Type B pancreatic cell (in vitro differentiated cells): ENCODE data around the gene DNAI1. TPM values are rescaled to one million over a fixed set of nuclear protein-coding genes. Genes with fewer than 3 reads are reported as not detected.

Experiments used
- DNase-seq: peaks from one replicate; pipeline ENCODE4 v3.0.0; 2021; ENCODE audit warnings: mixed read lengths; ENCODE audit not compliant: unreplicated experiment; ENCODE audit errors: extremely low spot score
- H3K27ac Mint-ChIP-seq: 2 replicates; pipeline ENCODE4 v1.8.0; 2021; ENCODE audit warnings: mild to moderate bottlenecking, mixed read lengths
- H3K27me3 Mint-ChIP-seq: 2 replicates; pipeline ENCODE4 v1.8.0; 2021; ENCODE audit warnings: mixed read lengths
- H3K36me3 Mint-ChIP-seq: 2 replicates; pipeline ENCODE4 v1.8.0; 2021; ENCODE audit warnings: mixed read lengths
- H3K4me1 Mint-ChIP-seq: one replicate; pipeline ENCODE4 v1.8.0; 2021; ENCODE audit warnings: mixed read lengths; ENCODE audit not compliant: unreplicated experiment
- H3K4me3 Mint-ChIP-seq: 2 replicates; pipeline ENCODE4 v1.8.0; 2021; ENCODE audit warnings: mild to moderate bottlenecking, mixed read lengths
- H3K9me3 Mint-ChIP-seq: 2 replicates; pipeline ENCODE4 v1.8.0; 2021; ENCODE audit warnings: mixed read lengths
- long read RNA-seq: library from polyadenylated mRNA; unstranded; transcript quantifications from one replicate; pipeline ENCODE4 v2.0.0, GENCODE V29; 2020
- total RNA-seq: library from RNA; stranded (reverse); gene quantifications from 2 replicates; pipeline ENCODE4 v1.2.1, GENCODE V29; 2021; ENCODE audit warnings: low replicate concordance
- TF ChIP-seq, protein P1 (sequence below): fragments of 200-600 bp; sonication (generic); conservative IDR thresholded peaks from 2 replicates; pipeline ENCODE4 v1.5.0; 2021; ENCODE audit warnings: antibody characterized with exemption, mild to moderate bottlenecking

The DNAI1 gene
- total RNA-seq = 0.69 and 4.4 TPM in 2 replicates
- long read RNA-seq, partial matches to known transcripts = 0 of 4 reads
- long read RNA-seq, other reads (novel, unspliced or antisense) = 3 of 4 reads

DNA sequence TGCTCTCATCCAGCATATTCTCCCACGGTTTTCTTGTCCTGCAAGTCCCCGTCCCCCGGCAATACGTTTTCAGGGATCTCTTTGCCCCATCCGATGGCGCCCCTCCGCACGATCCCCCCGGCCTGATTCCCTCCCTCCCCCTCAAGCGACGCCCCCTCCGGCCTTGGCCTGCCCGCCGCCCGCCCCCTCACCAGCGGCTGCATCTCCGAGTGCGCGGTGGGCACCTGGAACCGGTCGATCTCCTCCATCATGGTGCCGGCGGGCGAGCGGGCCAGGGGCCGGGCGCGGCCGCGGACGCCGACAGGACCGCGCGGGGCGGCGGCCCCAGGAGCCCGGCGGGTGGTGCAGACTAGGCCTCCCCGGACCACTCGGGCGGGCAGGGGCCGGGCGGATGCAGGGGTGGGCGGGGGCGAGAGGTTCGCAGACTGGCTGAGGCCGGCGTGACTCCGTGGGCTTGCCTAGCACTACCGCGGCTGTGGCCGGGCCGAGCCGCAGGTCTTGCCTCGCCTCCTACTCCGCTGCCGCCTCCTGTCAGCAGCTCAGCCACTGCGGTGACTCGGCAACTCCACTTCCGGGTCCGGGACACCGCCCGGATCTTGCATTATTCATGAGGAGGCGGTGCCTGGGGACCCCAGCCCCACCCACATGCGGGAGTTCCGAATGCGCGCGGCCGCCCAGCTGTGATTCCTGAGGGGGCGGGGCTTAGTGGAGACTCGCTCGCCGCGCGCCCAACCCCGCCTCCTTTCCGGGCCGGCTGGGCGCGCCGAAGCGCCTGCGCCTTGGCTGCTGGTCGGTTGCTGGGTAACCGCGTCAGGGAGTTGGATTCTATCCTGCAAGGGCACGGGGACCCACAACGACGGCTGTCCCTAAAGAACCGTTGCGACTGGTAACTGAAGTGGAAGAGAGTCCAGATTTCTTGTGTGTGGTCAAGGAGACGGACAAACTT, at the start of gene DNAI1, which contains the start of gene FAM219A:
Gene DNAI1 (plus strand): TSS at position 793 of the 946 bp plus-strand sequence. CDS start 201 bp downstream, outside the sequence.
Gene FAM219A (minus strand): TSS at position 558 of the 946 bp plus-strand sequence. CDS start 307 bp downstream, at position 251.
- Mint-ChIP-seq H3K9me3 (no peaks in the 10 kb centered on the region), H3K36me3 (no peaks in the 10 kb centered on the region), H3K27me3 (peaks cover 46% of the 10 kb centered on the region), H3K4me1 (peaks cover 19% of the 10 kb centered on the region), H3K4me3 (peak within 1 kb of the TSS; percentile 95), H3K27ac (peak within 1 kb of the TSS; percentile 87)
- TF ChIP-seq, protein P1, sequence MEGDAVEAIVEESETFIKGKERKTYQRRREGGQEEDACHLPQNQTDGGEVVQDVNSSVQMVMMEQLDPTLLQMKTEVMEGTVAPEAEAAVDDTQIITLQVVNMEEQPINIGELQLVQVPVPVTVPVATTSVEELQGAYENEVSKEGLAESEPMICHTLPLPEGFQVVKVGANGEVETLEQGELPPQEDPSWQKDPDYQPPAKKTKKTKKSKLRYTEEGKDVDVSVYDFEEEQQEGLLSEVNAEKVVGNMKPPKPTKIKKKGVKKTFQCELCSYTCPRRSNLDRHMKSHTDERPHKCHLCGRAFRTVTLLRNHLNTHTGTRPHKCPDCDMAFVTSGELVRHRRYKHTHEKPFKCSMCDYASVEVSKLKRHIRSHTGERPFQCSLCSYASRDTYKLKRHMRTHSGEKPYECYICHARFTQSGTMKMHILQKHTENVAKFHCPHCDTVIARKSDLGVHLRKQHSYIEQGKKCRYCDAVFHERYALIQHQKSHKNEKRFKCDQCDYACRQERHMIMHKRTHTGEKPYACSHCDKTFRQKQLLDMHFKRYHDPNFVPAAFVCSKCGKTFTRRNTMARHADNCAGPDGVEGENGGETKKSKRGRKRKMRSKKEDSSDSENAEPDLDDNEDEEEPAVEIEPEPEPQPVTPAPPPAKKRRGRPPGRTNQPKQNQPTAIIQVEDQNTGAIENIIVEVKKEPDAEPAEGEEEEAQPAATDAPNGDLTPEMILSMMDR = no peak
- DNase-seq = peak; percentile 99

DNA sequence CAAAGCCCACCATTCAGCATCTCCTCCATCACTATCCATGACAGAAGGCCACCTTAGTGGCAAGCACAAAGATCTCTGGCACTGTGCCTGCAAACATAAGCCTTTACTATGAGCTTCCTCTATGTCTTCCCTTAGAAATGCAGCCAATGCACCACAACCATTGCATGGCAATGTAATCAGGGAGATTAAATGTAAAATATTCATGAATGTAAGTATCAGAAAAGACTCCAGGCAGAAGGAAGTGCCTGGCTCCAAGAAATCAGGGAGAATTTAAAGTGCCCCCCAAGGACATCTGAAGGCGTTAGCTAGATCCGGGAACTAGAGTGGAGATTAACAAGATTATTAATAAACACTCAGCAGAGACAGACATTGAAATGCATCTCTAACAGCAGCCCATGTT, 49.5 kb upstream of the DNAI1 start:
- Mint-ChIP-seq H3K27ac (no peak overlapping the region), H3K27me3 (no peaks in the 10 kb centered on the region), H3K36me3 (no peaks in the 10 kb centered on the region), H3K4me1 (no peaks in the 10 kb centered on the region), H3K9me3 (no peaks in the 10 kb centered on the region), H3K4me3 (no peak overlapping the region)
- no peak for DNase-seq
- TF ChIP-seq, protein P1 = no peak

DNA sequence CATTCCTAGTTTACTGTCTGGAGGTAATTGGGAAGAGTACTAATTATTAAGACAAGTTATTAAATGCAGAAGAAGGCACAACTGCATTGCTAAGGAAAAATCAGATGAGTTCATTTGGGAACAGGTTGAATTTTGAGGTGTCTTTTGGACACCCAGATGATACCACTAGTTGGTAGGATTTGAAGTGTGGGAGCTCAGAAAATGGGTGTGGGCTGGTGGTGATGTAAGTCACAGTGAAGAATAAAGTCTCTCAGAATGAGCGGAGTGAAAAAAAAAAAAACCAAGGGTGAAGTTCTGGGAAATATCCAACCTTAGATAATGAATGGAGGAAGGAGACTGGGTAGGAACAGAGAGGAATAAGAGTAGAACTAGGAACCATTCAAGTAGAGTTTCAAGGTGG, 46.3 kb upstream of the DNAI1 start:
- no peak for DNase-seq
- Mint-ChIP-seq H3K4me3 (no peak overlapping the region), H3K27ac (no peak overlapping the region), H3K4me1 (no peaks in the 10 kb centered on the region), H3K36me3 (no peaks in the 10 kb centered on the region), H3K9me3 (no peaks in the 10 kb centered on the region), H3K27me3 (no peaks in the 10 kb centered on the region)
- TF ChIP-seq, protein P1 = no peak

DNA sequence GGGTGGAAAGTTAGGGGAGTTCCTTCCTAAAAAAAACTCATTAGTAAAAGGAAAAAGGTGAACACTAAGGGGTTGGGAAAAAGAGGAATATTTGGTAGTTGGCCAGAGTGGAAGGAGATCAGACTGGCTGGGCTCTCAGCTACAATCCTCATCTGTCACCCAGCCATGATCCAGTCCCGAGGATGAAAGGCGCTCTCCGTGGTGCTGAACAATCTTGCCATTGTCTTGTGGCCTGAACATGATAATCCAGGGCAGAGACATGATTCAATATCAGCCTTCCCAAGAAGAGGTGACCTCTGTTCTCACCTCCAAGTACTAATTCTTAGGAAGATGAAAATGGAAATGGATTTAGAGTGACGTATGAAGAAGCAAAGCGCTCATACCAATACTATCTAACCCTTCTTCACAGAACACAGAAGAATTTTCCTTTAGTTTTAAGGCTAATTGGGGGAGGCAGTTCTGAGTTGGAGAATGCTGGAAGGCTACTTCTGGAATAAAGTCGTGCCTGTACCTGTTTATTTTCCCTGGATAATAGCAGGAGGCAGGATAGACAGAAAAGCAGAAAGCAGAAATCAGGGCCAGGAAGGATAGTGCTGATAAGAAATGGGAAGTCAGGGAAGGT, 45.3 kb upstream of the DNAI1 start:
- Mint-ChIP-seq H3K4me1 (no peaks in the 10 kb centered on the region), H3K4me3 (no peak overlapping the region), H3K36me3 (no peaks in the 10 kb centered on the region), H3K27me3 (no peaks in the 10 kb centered on the region), H3K27ac (no peak overlapping the region), H3K9me3 (no peaks in the 10 kb centered on the region)
- TF ChIP-seq, protein P1 = no peak
- no peak for DNase-seq

DNA sequence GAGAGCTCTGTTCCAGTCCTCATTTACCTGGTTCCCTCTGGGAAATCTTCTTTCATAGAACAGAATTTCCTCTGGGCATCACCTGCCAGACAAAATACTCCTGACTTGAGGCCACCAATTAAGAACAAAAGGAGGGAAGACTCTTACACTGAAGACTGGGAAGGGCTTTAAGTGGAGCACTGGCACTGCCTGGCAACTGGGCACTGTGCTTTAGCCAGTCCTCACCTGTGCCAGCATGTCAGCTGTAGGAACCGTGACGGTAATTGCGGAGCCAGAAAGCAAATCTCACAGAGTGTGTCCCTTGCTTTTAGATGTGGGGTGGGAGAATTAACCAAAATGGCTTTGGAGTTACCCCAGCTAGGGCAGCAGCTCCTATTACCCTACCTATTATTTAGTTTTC, 40.9 kb upstream of the DNAI1 start:
- no peak for DNase-seq
- H3K4me1 Mint-ChIP-seq = no peaks in the 10 kb centered on the region
- H3K9me3 Mint-ChIP-seq = no peaks in the 10 kb centered on the region
- no peak overlapping the region for H3K27ac Mint-ChIP-seq
- TF ChIP-seq, protein P1 = no peak
- no peaks in the 10 kb centered on the region for H3K27me3 Mint-ChIP-seq
- no peak overlapping the region for H3K4me3 Mint-ChIP-seq
- H3K36me3 Mint-ChIP-seq = no peaks in the 10 kb centered on the region
